SU-DHL-6 (cell line): ENCODE measurements around the gene POLR2C.

Experiments
- H2AFZ ChIP-seq: fragments of 200-600 bp; sonication (generic); 2 replicates; pipeline ENCODE4 v1.6.1; 2014; ENCODE audit warnings: low read depth, mild to moderate bottlenecking, moderate library complexity, mixed read lengths, antibody characterized with exemption, low read length; ENCODE audit not compliant: severe bottlenecking
- H3F3A ChIP-seq: fragments of 200-600 bp; shearing (Covaris generic); 2 replicates; pipeline ENCODE4 v1.6.0; 2016; ENCODE audit warnings: antibody characterized with exemption, mild to moderate bottlenecking; ENCODE audit not compliant: insufficient read depth
- H3K27ac ChIP-seq: fragments of 200-600 bp; sonication (generic); 2 replicates; pipeline ENCODE4 v1.5.1; 2016; ENCODE audit warnings: low read depth, mild to moderate bottlenecking, low read length, moderate library complexity, mixed read lengths
- H3K27me3 ChIP-seq: fragments of 200-600 bp; sonication (generic), shearing (Covaris generic); 2 replicates; pipeline ENCODE4 v1.6.0; 2014; ENCODE audit warnings: mild to moderate bottlenecking, low read length
- H3K36me3 ChIP-seq: fragments of 200-600 bp; sonication (generic); 2 replicates; pipeline ENCODE4 v1.6.1; 2014; ENCODE audit warnings: mild to moderate bottlenecking, low read length, mixed read lengths
- H3K4me2 ChIP-seq: fragments of 300-600, 200-600 bp; shearing (Covaris generic), sonication (generic); 2 replicates; pipeline ENCODE4 v1.6.0; 2014; ENCODE audit warnings: low read length, low read depth, mild to moderate bottlenecking; ENCODE audit not compliant: poor library complexity, severe bottlenecking
- H3K4me3 ChIP-seq: fragments of 200-600 bp; sonication (generic); 2 replicates; pipeline ENCODE4 v1.5.1; 2014; ENCODE audit warnings: antibody characterized with exemption, low read length, mild to moderate bottlenecking, mixed read lengths; ENCODE audit not compliant: insufficient read depth, poor library complexity, severe bottlenecking
- H3K79me2 ChIP-seq: fragments of 200-600 bp; sonication (generic); 2 replicates; pipeline ENCODE4 v1.6.1; 2014; ENCODE audit warnings: mild to moderate bottlenecking, low read length, moderate library complexity; ENCODE audit not compliant: insufficient read depth
- H3K9ac ChIP-seq: fragments of 200-600 bp; sonication (generic); 2 replicates; pipeline ENCODE4 v1.7.0; 2014; ENCODE audit warnings: mild to moderate bottlenecking, low read length
- H3K9me2 ChIP-seq: fragments of 200-600 bp; sonication (generic); replicated peaks from 2 replicates; pipeline ENCODE4 v1.6.1; 2014; ENCODE audit warnings: low read length; ENCODE audit not compliant: insufficient read depth
- H3K9me3 ChIP-seq: fragments of 200-600 bp; sonication (generic); 2 replicates; pipeline ENCODE4 v1.6.1; 2014; ENCODE audit warnings: low read length, mixed read lengths; ENCODE audit not compliant: insufficient read depth
- H4K20me1 ChIP-seq: fragments of 200-600 bp; sonication (generic); 2 replicates; pipeline ENCODE4 v1.6.1; 2014; ENCODE audit warnings: low read depth, mild to moderate bottlenecking, antibody characterized with exemption, low read length, moderate library complexity, mixed read lengths
- EZH2phosphoT487 ChIP-seq: fragments of 200-600 bp; sonication (generic), shearing (Covaris generic); conservative IDR thresholded peaks from 2 replicates; pipeline ENCODE4 v1.6.1; 2018; ENCODE audit warnings: mild to moderate bottlenecking, antibody characterized with exemption, low read length, moderate library complexity, mixed read lengths
- TF ChIP-seq, protein P1 (sequence below): fragments of 200-600 bp; sonication (generic); IDR thresholded peaks from one replicate; pipeline ENCODE4 v1.5.1; 2017; ENCODE audit warnings: antibody characterized with exemption, mild to moderate bottlenecking, low read length, moderate library complexity; ENCODE audit not compliant: insufficient read depth, poor library complexity, severe bottlenecking

Gene POLR2C

DNA sequence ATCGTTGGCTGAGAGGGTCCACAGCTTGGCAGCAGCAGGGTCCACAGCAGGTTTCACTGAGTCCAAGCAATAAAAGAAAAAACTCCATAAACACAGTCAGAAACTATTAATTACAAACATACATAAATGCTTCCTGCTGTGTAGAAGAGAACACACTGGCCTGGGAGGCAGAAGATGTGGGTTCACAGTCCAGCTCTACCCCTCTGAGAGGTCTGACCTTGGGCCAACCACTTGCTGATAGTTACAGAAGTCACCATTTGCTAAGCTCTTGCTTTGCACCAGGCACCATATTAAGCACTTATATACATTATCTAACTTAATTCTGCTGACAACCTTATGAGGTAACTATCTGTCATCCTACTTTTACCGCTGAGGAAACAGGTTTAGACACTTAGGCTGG lies 30.0 kb upstream of the POLR2C start:
- Histone ChIP-seq H3K27ac (no peak overlapping the region), H3K9ac (no peak overlapping the region), H3K4me2 (no peak overlapping the region), H4K20me1 (no peaks in the 10 kb centered on the region), H2AFZ (no peak overlapping the region), H3K36me3 (peaks cover 19% of the 10 kb centered on the region), H3K9me3 (no peaks in the 10 kb centered on the region), H3K27me3 (no peaks in the 10 kb centered on the region), H3F3A (no peaks in the 10 kb centered on the region), H3K9me2 (no peaks in the 10 kb centered on the region), H3K4me3 (no peak overlapping the region), H3K79me2 (no peaks in the 10 kb centered on the region)
- TF ChIP-seq EZH2phosphoT487 = no peak
- TF ChIP-seq, protein P1, sequence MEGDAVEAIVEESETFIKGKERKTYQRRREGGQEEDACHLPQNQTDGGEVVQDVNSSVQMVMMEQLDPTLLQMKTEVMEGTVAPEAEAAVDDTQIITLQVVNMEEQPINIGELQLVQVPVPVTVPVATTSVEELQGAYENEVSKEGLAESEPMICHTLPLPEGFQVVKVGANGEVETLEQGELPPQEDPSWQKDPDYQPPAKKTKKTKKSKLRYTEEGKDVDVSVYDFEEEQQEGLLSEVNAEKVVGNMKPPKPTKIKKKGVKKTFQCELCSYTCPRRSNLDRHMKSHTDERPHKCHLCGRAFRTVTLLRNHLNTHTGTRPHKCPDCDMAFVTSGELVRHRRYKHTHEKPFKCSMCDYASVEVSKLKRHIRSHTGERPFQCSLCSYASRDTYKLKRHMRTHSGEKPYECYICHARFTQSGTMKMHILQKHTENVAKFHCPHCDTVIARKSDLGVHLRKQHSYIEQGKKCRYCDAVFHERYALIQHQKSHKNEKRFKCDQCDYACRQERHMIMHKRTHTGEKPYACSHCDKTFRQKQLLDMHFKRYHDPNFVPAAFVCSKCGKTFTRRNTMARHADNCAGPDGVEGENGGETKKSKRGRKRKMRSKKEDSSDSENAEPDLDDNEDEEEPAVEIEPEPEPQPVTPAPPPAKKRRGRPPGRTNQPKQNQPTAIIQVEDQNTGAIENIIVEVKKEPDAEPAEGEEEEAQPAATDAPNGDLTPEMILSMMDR = no peak

- TF ChIP-seq, protein P1 = no peak
- TF ChIP-seq EZH2phosphoT487 = no peak
- Histone ChIP-seq H3K36me3 (peaks cover 19% of the 10 kb centered on the region), H3K9ac (no peak overlapping the region), H2AFZ (no peak overlapping the region), H3K9me2 (no peaks in the 10 kb centered on the region), H4K20me1 (no peaks in the 10 kb centered on the region), H3K9me3 (no peaks in the 10 kb centered on the region), H3F3A (no peaks in the 10 kb centered on the region; the same call in 1 of the 2 replicates), H3K4me3 (no peak overlapping the region), H3K79me2 (no peaks in the 10 kb centered on the region), H3K4me2 (no peak overlapping the region), H3K27me3 (no peaks in the 10 kb centered on the region), H3K27ac (no peak overlapping the region)
These were observed 29.5 kb upstream of the POLR2C start for GRCh38 chr16:57432989-57433388.

DNA sequence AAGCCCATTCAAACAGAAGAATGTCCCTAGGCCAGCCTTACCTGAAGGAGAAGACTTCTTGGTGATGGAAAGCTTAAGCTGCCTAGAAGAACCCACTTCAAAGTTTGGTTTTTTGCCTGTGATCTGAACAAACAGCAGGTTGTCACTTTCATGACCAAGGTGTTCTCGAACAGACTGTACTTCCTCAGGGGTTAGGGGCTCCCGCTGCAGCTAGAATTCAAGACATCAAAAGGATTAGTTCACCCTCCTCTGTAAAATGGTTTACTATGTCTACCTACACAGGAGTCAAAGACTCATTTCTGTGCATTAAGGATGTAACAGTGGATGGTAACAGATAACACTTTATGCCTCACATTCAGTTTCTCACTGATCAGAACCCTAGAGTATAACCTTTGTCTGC lies 28.5 kb upstream of the POLR2C start:
- Histone ChIP-seq H3K27ac (no peak overlapping the region), H3K9ac (no peak overlapping the region), H3K79me2 (no peaks in the 10 kb centered on the region), H3K9me3 (no peaks in the 10 kb centered on the region), H2AFZ (no peak overlapping the region), H3F3A (no peaks in the 10 kb centered on the region; the same call in 1 of the 2 replicates), H4K20me1 (no peaks in the 10 kb centered on the region), H3K4me3 (no peak overlapping the region), H3K36me3 (peaks cover 28% of the 10 kb centered on the region), H3K4me2 (no peak overlapping the region), H3K27me3 (no peaks in the 10 kb centered on the region), H3K9me2 (no peaks in the 10 kb centered on the region)
- TF ChIP-seq EZH2phosphoT487 = no peak
- TF ChIP-seq, protein P1 = no peak
